ENCODE data around the gene ACVR1C.
"Not testable (repeated sequence)": the region's sequence is repeated elsewhere in the genome, so short reads cannot be mapped to it uniquely, and the experiment has no call there.

ACVR1C gene

GRCh38 chr2:157572725-157573124 lies 55.9 kb downstream of the ACVR1C start:
- no peak for DNase-seq

GRCh38 chr2:157566623-157567022 lies 62.0 kb downstream of the ACVR1C start:
- DNase-seq = not testable (repeated sequence)

GRCh38 chr2:157566113-157566512 lies 62.6 kb downstream of the ACVR1C start:
- DNase-seq = not testable (repeated sequence)

- DNase-seq = no peak
Observed at GRCh38 chr2:157565550-157565949, 63.1 kb downstream of the ACVR1C start.

- no peak for DNase-seq
Observed at GRCh38 chr2:157559890-157560289, 68.8 kb downstream of the ACVR1C start.

- no peak for DNase-seq
Observed at GRCh38 chr2:157559461-157559860, 69.2 kb downstream of the ACVR1C start.

- DNase-seq = no peak
Observed at GRCh38 chr2:157559061-157559460, 69.6 kb downstream of the ACVR1C start.

- no peak for DNase-seq
Observed at GRCh38 chr2:157557770-157558169, 70.9 kb downstream of the ACVR1C start.

- DNase-seq = no peak
Observed at GRCh38 chr2:157540102-157540501, 88.6 kb downstream of the ACVR1C start.

GRCh38 chr2:157538064-157538463 lies 90.6 kb downstream of the ACVR1C start:
- no peak for DNase-seq

- no peak for DNase-seq
Observed at GRCh38 chr2:157536815-157537214, 91.8 kb downstream of the ACVR1C start.

- no peak for DNase-seq
Observed at GRCh38 chr2:157528963-157529751, 99.5 kb downstream of the ACVR1C start.

GRCh38 chr2:157526070-157526469 lies 102.6 kb downstream of the ACVR1C start:
- no peak for DNase-seq

- no peak for DNase-seq
Observed at GRCh38 chr2:157523270-157524247, 105.1 kb downstream of the ACVR1C start.

GRCh38 chr2:157514966-157515365 lies 113.7 kb downstream of the ACVR1C start:
- not testable (repeated sequence) for DNase-seq

- DNase-seq = no peak
Observed at GRCh38 chr2:157509744-157510143, 118.9 kb downstream of the ACVR1C start.

GRCh38 chr2:157508676-157509075 lies 120.0 kb downstream of the ACVR1C start:
- DNase-seq = no peak

GRCh38 chr2:157506586-157506985 lies 122.1 kb downstream of the ACVR1C start:
- no peak for DNase-seq

- DNase-seq = no peak
Observed at GRCh38 chr2:157504623-157505022, 124.0 kb downstream of the ACVR1C start.

GRCh38 chr2:157501026-157501425 lies 127.6 kb downstream of the ACVR1C start:
- no peak for DNase-seq

GRCh38 chr2:157500334-157500733 lies 128.3 kb downstream of the ACVR1C start:
- no peak for DNase-seq

- DNase-seq = no peak
Observed at GRCh38 chr2:157498483-157498882, 130.2 kb downstream of the ACVR1C start.

- peak; percentile 46 for DNase-seq
Observed at GRCh38 chr2:157497638-157498314, 130.9 kb downstream of the ACVR1C start.

All from DMS79 treated with DMSO at 0.1 percent for 48 hours (cell line).